Natural killer cell treated with Interleukin-12 subunit alpha and Interleukin-12 subunit beta and Interleukin-15 and Interleukin-18, amount 100 ng/mL, for 72 hours (primary cell): ENCODE measurements around the gene SETD1B. TPM values are rescaled to one million over a fixed set of nuclear protein-coding genes. Genes with fewer than 3 reads are reported as not detected.

Experiments used
- ATAC-seq, 2 donors: fragments of 150-1000 bp; cut with Tn5 transposase in 1 of 2; sonication (Bioruptor Pico), chemical (Tn5 transposase) in 1 of 2; 2 replicates each; pipeline ENCODE4 v1.10.0; 2021
- DNase-seq: peaks from one replicate; pipeline ENCODE4 v3.0.0; 2022; ENCODE audit warnings: low spot score
- H3K27ac Mint-ChIP-seq, 2 donors: 1 replicate in 1 of 2; 2 replicates in 1 of 2; pipeline ENCODE4 v1.8.0; 2022; ENCODE audit warnings: mixed read lengths in 2 of 2, mild to moderate bottlenecking in 1 of 2, moderate library complexity in 1 of 2
- H3K27me3 Mint-ChIP-seq, 2 donors: 1 replicate in 1 of 2; 2 replicates in 1 of 2; pipeline ENCODE4 v1.8.0; 2022; ENCODE audit warnings: mixed read lengths in 2 of 2
- H3K36me3 Mint-ChIP-seq: one replicate; pipeline ENCODE4 v1.8.0; 2022; ENCODE audit warnings: mixed read lengths
- H3K4me1 Mint-ChIP-seq, 2 donors: 1 replicate in 1 of 2; 2 replicates in 1 of 2; pipeline ENCODE4 v1.8.0; 2022; ENCODE audit warnings: low read depth in 2 of 2, mixed read lengths in 2 of 2, mild to moderate bottlenecking in 1 of 2
- H3K4me3 Mint-ChIP-seq: one replicate; pipeline ENCODE4 v1.8.0; 2022; ENCODE audit warnings: mixed read lengths
- H3K9me3 Mint-ChIP-seq: 2 replicates; pipeline ENCODE4 v1.8.0; 2022; ENCODE audit warnings: mixed read lengths
- total RNA-seq, 2 donors: library from RNA; stranded (reverse); gene quantifications; one replicate each; pipeline ENCODE4 v1.2.3, GENCODE V29; 2022

SETD1B gene
- total RNA-seq, 2 donors from 2014 or later = 27.1 to 40.8 TPM

DNA sequence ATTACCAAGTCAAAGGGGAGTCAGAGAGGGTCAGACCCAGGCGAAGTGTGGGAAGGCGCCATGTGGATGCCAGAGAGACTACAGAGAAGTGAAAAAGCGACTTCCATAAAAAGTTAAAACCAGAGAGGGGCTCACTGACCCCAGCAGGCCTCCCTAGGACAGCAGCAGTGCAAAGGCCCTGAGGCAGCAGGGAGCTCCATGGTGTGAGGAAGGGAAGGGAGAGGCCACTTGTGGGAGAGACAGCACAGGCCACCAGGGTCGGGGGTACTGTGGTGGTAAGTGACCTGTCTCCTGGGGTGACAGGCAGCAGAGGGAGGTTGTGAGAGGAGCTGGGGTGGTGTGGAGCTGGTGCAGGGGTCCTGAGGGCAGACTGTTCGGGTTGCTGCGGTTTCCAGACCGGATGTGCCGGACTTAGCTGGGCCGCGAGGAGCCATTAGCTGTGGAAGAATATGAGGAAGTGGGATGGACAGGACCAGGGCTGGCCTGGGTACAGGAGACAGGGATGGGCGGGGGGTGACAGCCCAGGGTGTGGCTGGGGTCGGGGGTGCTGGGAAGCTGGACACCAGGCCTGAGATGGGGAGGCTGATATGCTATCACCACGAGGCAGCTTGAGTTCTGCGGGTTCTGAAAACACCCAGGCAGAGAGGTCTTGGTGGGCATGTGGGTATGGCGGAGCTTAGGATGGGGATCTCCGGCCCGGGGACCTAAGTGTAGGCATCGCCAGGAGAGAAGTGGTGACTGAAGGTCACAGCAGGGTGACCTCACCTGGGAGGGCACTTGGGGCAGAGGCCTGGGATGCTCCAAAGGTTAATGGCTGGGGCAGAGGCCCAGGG is 22.7 kb downstream of the SETD1B start:
- H3K4me1 Mint-ChIP-seq = peaks cover 9 to 11% of the 10 kb centered on the region in 2 donors
- no peak for DNase-seq
- no peaks in the 10 kb centered on the region for H3K27me3 Mint-ChIP-seq
- H3K4me3 Mint-ChIP-seq = no peak overlapping the region
- H3K36me3 Mint-ChIP-seq = peaks cover 20% of the 10 kb centered on the region
- H3K27ac Mint-ChIP-seq = peak overlapping the region in 1 of 2 donors; percentile 19
- ATAC-seq = no peak
- no peaks in the 10 kb centered on the region for H3K9me3 Mint-ChIP-seq

DNA sequence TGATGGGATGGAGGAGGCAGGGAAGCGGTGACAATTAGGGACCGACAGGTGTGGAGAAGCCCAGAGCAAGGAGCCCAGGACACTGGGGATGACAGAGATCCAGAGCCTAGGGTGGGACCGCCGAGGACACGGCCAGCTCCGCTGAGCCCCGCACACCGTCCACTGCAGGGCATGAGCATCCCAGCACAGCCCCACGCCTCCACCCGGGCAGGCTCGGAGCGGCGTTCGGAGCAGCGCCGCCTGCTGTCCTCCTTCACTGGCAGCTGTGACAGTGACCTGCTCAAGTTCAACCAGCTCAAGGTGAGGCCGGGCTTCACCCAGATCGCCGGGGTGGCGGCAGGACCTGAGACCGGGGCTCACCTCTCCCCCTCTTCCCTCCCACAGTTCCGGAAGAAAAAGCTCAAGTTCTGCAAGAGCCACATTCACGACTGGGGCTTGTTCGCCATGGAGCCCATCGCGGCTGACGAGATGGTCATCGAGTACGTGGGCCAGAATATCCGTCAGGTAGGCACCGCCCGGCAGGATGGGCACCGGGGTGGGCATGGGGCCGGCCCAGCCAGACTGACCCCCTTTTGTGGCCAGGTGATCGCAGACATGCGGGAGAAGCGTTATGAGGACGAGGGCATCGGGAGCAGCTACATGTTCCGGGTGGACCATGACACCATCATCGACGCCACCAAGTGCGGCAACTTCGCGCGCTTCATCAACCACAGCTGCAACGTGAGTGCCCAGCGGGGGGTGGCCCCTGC is 23.7 kb downstream of the SETD1B start:
- DNase-seq (no peak), ATAC-seq (peak in 1 of 2 donors; percentile 22)
- peaks cover 22% of the 10 kb centered on the region for H3K36me3 Mint-ChIP-seq

DNA sequence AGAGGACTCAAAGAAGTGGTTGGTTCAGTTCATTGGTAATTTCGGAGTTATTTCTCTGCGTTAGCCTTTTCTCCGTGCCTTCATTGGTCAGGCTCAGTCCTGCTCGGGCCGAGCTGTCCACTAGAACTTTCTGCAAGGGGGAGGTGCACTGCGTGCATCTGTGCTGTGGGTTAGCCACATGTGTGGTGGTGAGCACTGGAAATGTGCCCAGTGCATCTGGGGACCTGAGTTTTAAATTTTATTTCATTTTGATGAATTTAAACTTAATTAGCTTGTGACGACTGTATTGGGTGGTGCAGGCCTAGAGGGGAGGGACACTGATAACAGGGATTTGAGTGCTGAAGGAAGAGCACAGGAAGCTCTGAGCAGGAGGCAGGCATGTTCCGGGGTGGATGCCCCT is 24.5 kb downstream of the SETD1B start:
- H3K4me3 Mint-ChIP-seq = no peak overlapping the region
- no peak for DNase-seq
- H3K9me3 Mint-ChIP-seq = no peaks in the 10 kb centered on the region
- no peaks in the 10 kb centered on the region for H3K27me3 Mint-ChIP-seq
- H3K27ac Mint-ChIP-seq = peak overlapping the region in 1 of 2 donors; percentile 65
- peaks cover 9 to 11% of the 10 kb centered on the region in 2 donors for H3K4me1 Mint-ChIP-seq
- no peak for ATAC-seq
- peaks cover 22% of the 10 kb centered on the region for H3K36me3 Mint-ChIP-seq

More for the DNA sequence above, 23.7 kb downstream of the SETD1B start:
- Mint-ChIP-seq H3K4me3 (no peak overlapping the region), H3K27ac (no peak overlapping the region), H3K4me1 (peaks cover 9 to 11% of the 10 kb centered on the region in 2 donors), H3K27me3 (no peaks in the 10 kb centered on the region), H3K9me3 (no peaks in the 10 kb centered on the region)

DNA sequence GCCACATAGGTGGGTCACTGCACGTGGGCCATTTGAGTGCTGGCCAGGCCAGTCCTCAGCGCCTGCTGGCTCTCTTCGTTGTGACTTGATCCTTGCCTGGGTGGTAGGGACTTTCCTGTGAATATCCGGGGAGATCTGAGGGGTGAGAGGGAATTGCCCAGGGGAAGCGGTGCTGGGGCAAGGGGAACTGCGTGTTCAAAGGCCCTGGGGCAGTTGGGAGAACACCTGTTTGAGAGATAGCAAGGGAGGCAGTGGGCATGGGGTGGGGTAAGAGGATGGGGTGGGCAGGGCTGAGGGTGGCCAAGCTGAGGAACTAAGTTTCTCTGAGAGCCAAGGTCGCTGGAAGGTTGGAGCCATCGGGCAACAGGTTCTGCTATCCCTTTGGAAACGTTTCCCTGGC is 25.0 kb downstream of the SETD1B start:
- Mint-ChIP-seq H3K4me1 (peaks cover 9 to 11% of the 10 kb centered on the region in 2 donors), H3K27ac (peak overlapping the region in 1 of 2 donors; percentile 65), H3K9me3 (no peaks in the 10 kb centered on the region)

DNA sequence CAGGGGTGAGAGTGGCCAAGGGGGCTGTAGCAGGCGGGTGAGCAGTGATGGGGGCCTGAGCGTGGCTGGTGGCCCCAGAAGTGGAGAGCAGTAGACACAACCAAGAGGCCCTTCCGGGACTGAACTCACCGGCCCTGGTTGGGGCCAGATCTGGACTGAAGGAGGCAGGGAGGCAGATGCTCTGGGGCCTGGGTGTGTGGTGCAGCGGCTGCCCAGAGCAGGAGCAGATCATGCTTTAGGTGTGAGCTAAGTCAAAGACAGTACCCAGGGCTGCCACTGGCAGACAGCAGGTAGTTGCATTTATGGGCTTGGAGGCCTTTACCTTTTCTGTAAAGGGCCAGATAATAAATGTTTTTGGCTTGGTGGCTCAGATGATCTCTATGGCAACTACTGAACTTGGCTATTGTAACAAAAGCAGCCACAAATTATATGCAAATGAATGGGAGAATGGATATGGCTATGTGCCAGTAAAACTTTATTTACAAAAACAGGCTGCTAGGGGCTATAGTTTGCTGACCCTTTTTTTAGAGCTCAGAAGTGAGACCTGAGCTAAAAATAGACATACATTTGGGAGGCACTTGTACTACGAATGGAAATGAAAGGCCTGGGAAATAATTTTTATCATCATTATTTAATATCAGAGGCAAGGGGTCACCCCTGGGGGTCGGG is 25.6 kb downstream of the SETD1B start:
- Mint-ChIP-seq H3K27ac (peak overlapping the region in 1 of 2 donors; percentile 65), H3K4me3 (no peak overlapping the region), H3K4me1 (peaks cover 9 to 11% of the 10 kb centered on the region in 2 donors), H3K36me3 (peaks cover 22% of the 10 kb centered on the region), H3K9me3 (no peaks in the 10 kb centered on the region), H3K27me3 (no peaks in the 10 kb centered on the region)
- DNase-seq = no peak
- no peak for ATAC-seq

More for the DNA sequence above, 25.0 kb downstream of the SETD1B start:
- Mint-ChIP-seq H3K4me3 (no peak overlapping the region), H3K27me3 (no peaks in the 10 kb centered on the region), H3K36me3 (peaks cover 22% of the 10 kb centered on the region)
- ATAC-seq (no peak), DNase-seq (no peak)

DNA sequence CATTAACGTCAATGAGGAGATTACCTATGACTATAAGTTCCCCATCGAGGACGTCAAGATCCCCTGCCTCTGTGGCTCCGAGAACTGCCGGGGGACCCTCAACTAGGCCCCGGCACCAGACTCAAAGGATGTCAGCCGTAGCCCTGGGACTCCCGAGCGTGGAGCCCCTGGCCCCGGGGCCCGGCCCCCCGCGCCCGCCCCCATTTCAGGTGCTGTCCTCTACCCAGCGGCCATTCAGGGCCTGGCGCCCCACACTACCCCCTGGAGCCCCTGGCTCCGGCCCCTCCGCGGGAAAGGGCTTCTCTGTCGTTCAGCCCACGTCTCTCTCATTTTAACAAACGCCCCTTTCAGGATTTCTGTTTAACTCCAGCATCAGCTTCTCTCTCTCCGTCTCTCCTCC is 26.3 kb downstream of the SETD1B start:
- H3K4me1 Mint-ChIP-seq = peaks cover 9 to 11% of the 10 kb centered on the region in 2 donors
- no peak overlapping the region for H3K27ac Mint-ChIP-seq
- DNase-seq (no peak), ATAC-seq (peak in 1 of 2 donors; percentile 21)
- H3K9me3 Mint-ChIP-seq = no peaks in the 10 kb centered on the region
- H3K4me3 Mint-ChIP-seq = no peak overlapping the region
- peaks cover 22% of the 10 kb centered on the region for H3K36me3 Mint-ChIP-seq
- H3K27me3 Mint-ChIP-seq = no peaks in the 10 kb centered on the region

DNA sequence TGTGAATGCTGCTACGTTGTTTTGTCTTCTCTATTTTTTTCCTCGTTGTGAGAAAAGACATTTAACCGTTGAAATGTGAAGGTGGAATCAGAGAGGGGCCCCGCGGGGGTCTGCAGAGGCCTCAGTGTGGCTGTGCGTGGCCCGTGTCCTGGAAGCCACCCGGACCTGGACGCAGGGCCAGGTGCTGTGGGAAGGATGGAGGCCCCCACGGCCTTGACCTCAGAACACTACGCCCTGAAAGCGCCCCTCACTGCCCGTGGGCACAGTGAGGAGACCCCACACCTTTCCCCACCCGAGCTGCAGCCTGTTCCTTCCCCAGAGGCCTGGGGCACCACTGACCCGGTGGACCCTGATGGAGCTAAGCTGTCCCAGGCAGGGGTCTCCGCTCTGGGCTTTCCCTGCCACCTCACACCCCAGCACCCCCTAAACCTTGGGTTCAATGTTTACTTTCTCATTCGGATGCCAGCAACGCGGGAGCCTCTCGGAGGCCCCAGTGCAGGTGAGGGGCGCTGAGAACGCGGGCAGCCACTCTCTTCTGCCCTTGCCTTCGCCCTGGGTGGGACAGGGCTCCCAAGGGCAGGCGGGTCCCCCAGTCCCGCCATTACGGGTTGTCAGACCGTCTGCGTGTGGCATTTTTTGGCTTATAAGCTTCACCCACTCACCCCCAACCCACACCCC is 26.9 kb downstream of the SETD1B start:
- no peak for DNase-seq
- H3K27me3 Mint-ChIP-seq = no peaks in the 10 kb centered on the region
- ATAC-seq = no peak
- peaks cover 22% of the 10 kb centered on the region for H3K36me3 Mint-ChIP-seq
- H3K4me3 Mint-ChIP-seq = no peak overlapping the region
- H3K4me1 Mint-ChIP-seq = peaks cover 9 to 11% of the 10 kb centered on the region in 2 donors
- no peaks in the 10 kb centered on the region for H3K9me3 Mint-ChIP-seq
- no peak overlapping the region for H3K27ac Mint-ChIP-seq

DNA sequence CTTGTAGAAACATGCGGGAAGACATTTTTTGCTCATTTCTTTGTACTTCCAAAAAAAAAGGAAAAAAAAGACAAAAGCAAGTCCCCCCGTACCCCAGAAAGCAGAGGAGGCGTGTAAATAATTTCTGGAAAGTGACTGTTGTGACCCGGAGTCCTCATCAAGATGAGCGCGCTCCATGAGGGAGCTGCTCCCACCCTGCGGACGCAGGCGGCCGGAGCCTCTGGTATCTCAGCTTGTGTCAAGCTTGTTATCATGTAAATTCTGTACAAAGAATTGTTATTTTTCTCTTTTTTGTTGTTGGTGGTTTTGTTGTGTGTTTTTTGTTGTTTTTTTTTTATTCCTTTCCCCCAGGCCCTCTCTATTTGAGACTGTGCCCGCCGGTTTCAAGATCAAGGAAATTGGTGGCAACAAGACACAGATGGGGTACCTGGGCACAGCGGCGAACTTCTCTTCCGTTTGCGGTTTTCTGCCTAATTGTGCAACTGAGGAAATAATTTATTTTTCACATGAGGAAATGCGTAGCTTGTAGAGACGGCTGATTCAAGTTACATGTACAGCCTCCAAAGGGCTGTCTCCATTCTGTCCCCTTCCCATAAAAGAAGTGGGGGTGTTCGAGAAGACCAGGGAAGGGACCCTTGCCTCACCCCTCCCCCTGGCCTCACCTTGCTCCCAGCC is 27.9 kb downstream of the SETD1B start:
- H3K27ac Mint-ChIP-seq = peak overlapping the region in 1 of 2 donors; percentile 21
- H3K36me3 Mint-ChIP-seq = peaks cover 15% of the 10 kb centered on the region

DNA sequence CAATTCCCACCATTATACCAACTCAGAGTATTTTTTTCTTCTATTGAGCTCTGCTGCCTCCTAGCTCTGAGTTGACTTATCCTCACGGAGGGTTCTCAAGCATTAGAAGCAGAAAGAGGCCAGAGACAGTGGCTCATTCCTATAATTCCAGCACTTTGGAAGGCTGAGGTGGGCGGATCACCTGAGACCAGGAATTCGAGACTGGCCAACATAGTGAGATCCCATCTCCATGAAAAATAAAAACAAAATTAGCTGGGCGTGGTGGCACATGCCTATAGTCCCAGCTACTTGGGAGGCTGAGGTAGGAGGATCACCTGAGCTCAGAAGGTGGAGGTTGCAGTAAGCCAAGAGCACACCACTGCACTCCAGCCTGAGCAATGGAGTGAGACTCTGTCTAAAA is 33.9 kb downstream of the SETD1B start:
- no peaks in the 10 kb centered on the region for H3K9me3 Mint-ChIP-seq
- DNase-seq = no peak
- no peak overlapping the region for H3K4me3 Mint-ChIP-seq
- no peaks in the 10 kb centered on the region for H3K27me3 Mint-ChIP-seq
- H3K4me1 Mint-ChIP-seq = peaks cover 0 to 16% of the 10 kb centered on the region in 2 donors
- no peak for ATAC-seq
- no peak overlapping the region for H3K27ac Mint-ChIP-seq
- no peaks in the 10 kb centered on the region for H3K36me3 Mint-ChIP-seq

More for the DNA sequence above, 27.9 kb downstream of the SETD1B start:
- no peak overlapping the region for H3K4me3 Mint-ChIP-seq
- peaks cover 4% of the 10 kb centered on the region in 2 donors for H3K4me1 Mint-ChIP-seq
- ATAC-seq (no peak), DNase-seq (no peak)
- no peaks in the 10 kb centered on the region for H3K27me3 Mint-ChIP-seq
- no peaks in the 10 kb centered on the region for H3K9me3 Mint-ChIP-seq

DNA sequence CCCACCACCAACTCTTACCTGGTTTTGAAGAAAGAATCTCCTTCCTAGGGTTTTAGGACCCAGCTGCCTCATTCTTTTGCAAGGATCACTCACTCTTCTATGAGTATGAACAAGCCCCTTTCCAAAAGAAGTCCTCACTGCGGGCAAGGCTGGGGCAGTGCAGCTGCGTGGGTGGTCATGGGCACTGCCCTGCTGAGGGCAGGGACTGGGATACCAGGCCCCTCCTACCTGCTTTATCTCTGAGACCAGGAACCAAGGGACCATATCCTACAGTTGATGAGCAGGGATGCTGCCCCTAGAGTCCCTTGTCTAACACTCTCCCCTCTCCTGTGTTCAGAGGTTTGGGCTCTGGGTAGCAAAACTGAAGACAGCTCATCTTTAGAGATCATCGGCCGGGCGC is 34.3 kb downstream of the SETD1B start:
- no peaks in the 10 kb centered on the region for H3K27me3 Mint-ChIP-seq
- DNase-seq = no peak
- peaks cover 0 to 16% of the 10 kb centered on the region in 2 donors for H3K4me1 Mint-ChIP-seq
- no peak overlapping the region for H3K27ac Mint-ChIP-seq
- H3K36me3 Mint-ChIP-seq = no peaks in the 10 kb centered on the region
- H3K9me3 Mint-ChIP-seq = no peaks in the 10 kb centered on the region
- no peak for ATAC-seq
- H3K4me3 Mint-ChIP-seq = no peak overlapping the region

DNA sequence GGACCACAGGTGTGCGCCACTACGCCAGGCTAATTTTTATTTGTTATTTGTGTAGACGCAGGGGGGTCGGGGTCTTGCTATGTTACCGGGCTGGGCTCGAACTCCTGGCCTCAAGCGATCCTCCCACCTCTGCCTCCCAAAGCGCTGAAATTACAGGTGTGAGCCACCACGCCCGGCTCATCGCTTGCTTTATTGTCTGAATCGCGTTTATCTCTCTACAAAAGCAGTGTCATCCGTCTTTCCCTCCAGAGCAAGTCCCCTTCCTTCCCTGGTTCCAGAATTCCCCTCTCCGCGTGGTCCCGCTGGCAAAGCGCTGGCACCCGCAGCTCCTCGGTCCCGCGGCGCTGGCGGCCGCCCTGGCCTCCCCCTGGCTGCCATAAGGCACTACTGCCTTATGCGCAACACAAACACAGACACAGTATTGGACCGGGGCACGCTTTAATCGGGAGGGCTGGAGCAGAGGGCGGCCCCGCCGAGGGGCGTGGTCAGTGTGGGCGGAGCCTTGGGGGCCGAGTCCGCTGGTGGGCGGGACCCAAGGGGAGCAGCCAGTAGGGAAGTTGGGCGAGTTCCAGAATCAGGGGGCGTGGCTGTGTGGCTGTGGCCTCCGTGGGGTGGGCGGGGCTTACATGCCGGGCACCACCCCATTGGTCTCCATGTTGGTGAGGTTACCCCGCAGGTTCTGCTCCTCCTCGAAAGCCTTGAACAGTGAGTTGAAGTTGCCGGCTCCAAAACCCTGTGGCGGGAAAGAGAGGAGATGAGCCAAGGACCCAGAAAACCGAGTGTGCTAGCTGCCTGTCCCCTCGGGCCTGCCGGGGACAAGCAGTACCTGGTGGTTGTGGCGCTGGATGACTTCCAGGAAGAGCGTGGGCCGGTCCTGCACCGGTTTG is 35.5 kb downstream of the SETD1B start:
- H3K4me3 Mint-ChIP-seq = peak overlapping the region; percentile 89
- H3K27ac Mint-ChIP-seq = peak overlapping the region; percentile 52 to 86
- DNase-seq = peak; percentile 99
- H3K9me3 Mint-ChIP-seq = no peaks in the 10 kb centered on the region
- no peaks in the 10 kb centered on the region for H3K27me3 Mint-ChIP-seq
- H3K36me3 Mint-ChIP-seq = no peaks in the 10 kb centered on the region
- peaks cover 0 to 16% of the 10 kb centered on the region in 2 donors for H3K4me1 Mint-ChIP-seq
- ATAC-seq = peak; percentile 99
